Stimulated activated naive CD4-positive, alpha-beta T cell (primary cell): ENCODE measurements around the gene CCT7.
A peak's percentile ranks its signal among the peaks of the same experiment; 100 is the strongest.
"Not testable (repeated sequence)": the region's sequence is repeated elsewhere in the genome, so short reads cannot be mapped to it uniquely, and the experiment has no call there.

Experiments used
- DNase-seq, 6 experiments: peaks; one replicate each; lab custom pipeline; 2025; lab: John Stamatoyannopoulos, UW

Gene CCT7

GRCh38 chr2:73233932-73234832 is at the start of gene CCT7:
Gene CCT7, plus strand, starts transcription at chr2:73234308. Its CDS starts 71 bp downstream, at chr2:73234379.
- DNase-seq = peak; percentile 79 to 94 (median 88)

DNA sequence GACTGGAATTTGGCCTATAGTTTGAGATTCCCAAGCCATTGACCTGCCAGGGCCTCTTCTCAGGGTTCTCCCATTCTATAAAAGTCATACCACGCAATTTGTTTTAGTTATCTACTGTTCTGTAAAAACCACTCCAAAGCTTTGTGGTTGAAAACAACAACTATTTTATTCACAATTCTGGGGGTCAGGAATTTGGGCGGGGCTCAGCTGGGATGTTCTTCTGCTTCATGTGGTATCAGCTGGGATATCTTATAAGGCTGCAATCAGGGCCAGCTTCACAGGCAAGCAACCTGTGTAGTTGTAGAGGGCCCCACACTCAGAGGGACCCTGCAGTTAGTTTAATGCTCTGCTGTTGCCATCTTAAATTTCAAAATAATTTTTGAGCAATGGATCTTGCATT is 48.1 kb upstream of the CCT7 start:
- DNase-seq = no peak

GRCh38 chr2:73187549-73187948 is 46.6 kb upstream of the CCT7 start:
- DNase-seq = no peak

GRCh38 chr2:73197579-73197978 is 36.5 kb upstream of the CCT7 start:
- DNase-seq = no peak

DNA sequence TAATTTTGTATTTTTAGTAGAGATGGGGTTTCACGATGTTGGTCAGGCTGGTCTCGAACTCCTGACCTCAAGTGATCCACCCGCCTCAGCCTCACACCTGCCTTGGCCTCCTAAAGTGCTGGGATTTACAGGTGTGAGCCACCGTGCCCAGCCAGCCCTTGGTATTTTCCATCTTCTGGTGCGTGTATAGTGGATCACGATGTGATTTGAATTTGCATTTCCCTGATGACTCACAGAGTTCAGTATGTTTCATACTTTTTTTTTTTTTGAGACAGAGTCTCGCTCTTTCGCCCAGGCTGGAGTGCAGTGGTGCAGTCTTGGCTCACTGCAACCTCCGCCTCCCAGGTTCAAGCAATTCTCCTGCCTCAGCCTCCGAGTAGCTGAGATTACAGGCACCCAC is 33.8 kb upstream of the CCT7 start:
- DNase-seq = not testable (repeated sequence)

DNA sequence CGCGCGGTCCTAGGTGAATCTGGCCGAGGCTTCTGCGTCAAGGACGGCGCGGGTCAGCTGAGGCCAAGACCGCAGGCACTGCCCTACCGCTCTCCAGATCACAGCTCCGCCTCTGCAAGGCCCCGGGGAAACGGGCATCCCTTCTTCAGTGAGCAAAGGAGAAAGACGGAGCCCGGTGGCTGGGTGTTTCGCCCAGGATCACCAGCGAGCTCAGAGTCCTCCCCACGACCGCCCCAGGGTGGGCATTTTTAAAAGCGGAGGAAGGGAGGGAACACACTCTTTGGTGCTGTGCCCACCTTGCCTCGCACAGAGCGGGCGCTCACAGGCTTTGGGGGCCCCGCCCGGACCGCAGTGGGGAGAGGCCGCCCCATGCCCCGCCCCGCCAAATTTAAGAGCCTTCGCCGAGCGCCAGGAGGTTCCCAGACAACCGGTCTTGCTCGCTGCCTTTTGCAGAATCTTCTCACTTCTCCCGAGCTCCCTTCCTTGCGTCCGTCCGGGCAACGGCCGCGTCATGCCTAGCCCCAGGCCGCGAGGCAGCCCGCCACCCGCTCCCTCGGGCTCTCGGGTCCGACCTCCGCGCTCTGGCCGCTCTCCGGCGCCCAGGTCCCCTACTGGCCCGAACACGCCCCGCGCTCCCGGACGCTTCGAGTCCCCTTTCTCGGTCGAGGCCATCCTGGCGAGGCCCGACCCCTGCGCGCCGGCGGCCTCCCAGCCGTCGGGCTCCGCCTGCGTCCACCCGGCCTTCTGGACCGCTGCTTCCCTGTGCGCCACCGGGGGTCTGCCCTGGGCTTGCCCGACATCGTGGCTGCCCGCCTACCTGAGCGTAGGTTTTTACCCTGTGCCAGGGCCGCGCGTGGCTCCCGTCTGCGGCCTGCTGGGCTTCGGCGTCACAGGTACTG is 31.7 kb upstream of the CCT7 start, which contains the start of gene NOTO:
Gene NOTO (plus strand): TSS at position 419 of the 899 bp plus-strand sequence. CDS start 93 bp downstream, at position 512.
- no peak for DNase-seq

DNA sequence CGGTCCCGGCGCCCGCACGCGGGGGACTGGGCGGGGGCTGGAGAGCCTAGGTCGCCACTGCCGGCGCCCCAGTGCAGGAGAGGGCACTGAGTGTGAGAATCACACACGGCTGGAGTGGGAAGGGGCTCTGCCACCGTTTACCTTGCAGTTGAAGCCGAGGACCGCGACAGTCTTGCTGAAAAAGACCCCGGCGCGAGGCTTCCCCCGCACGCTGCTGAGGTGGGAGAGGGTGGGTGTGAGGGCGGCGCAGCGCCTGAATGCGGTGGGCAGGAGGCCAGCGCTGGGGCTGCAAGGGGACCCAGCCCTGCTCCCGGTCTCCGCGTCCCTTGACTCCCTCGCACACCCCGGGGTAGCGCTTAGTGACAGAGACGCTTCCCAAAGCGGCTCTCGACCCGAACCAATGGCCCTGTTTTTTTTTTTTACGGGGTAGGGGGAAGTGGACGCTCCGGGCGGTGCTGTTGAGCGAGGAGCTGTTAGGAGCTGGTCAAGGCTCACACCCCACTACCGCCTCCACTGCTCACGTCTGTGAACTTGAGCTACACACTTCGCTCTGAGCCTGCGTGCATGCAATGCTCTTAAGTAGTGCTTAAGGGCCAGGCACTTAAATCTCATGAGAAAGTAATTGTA is 30.9 kb upstream of the CCT7 start:
- no peak for DNase-seq

DNA sequence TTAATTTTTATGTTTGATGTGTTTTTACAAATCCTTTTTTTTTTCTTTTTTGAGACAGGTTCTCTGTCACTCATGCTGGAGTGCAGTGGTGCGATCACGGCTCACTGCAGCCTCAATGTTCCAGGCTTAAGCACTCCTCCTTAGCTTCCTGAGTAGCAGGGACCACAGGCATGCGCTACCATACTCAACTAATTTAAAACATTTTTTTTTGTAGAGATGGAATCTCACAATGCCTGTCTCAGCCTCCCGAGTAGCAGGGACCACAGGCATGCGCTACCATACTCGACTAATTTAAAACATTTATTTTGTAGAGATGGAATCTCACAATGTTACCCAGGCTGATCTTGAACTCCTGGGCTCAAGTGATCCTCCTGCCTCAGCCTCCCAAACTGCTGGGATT is 28.5 kb upstream of the CCT7 start:
- DNase-seq = no peak

DNA sequence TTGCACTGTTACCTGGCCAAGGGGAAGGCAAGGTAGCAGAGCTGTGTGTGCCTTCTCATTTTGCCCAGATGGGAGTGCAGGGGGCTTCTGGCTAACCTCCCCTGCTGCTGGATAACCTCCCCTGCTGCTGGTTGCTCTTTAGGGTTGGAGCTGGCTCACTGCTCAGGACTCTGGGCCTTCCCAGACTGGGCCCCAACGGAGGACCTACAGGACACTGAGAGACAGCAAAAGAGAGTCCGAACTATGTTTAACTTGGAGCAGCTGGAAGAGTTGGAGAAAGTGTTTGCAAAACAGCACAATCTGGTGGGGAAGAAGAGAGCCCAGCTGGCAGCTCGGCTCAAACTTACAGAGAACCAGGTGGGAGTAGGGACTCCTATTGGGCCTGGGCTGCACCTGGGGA is 25.9 kb upstream of the CCT7 start:
- DNase-seq = no peak

DNA sequence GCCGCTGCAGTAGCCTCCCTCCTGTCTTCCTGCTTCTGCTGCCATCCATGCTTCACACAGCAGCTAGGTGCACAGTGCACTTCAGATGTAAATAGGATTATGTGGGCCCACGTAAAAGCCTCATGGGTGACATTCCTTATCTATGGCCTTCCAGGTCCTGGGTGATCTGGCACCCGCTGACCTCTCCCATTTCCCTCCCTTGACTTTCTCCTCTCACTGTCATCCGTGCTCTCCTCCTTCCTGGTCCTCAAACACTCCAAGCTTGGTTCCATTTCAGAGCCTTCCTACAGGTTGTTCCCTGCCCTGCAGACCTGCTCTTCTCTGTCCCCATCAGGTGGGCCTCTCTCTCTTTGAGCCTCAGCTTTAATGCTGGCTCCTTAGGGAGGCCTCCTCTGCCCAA is 24.1 kb upstream of the CCT7 start:
- DNase-seq = no peak

- no peak for DNase-seq
Observed at GRCh38 chr2:73210696-73211095, 23.4 kb upstream of the CCT7 start.

DNA sequence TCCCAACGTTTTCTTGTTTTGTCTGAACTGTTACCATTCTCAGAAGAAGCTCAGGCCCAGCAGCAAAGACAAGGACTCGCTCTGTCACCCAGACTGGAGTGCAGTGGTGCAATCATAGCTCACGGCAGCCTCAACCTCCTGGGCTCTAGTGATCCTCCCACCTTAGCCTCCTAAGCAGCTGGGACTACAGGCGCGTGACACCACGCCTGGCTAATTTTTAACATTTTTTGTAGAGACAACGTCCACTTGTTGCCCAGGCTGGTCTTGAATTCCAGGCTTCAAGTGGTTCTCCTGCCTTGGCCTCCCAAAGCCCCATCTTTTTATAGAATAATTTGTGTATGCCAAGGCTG is 22.0 kb upstream of the CCT7 start:
- no peak for DNase-seq

DNA sequence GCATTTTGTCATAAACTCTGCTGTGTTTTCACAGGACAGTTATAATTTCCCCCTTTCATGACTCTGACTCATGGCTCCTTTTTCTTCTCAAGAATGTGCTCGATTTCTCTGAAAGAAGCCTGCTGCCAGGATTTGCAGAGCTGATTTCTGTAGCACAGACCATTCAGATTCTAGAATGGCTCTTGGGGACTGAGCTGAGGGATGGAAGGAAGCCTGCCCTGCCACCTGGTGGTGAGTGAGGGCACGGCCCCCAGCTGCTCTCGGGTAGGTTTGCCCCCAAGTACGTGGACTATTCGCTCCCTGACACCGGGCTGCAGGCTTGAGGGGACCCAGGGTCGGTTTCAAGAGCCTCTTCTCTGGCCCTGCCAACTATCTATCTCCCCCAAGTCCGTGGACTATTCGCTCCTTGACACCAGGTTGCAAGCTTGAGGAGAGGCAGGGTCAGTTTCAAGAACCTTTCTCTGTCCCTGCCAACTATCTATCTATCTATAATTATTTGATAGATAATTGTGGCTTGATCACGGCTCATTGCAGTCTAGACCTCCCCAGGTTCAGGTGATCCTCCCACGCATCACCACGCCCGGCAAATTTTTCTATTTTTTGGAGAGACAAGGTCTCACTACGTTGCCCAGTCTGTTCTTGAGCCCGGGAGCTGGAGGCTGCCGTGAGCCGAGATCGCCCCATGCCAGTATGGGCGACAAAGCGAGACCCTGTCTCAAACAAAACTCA is 21.5 kb upstream of the CCT7 start:
- DNase-seq = peak; percentile 37 to 79 (median 50)

GRCh38 chr2:73214120-73215035 is 19.7 kb upstream of the CCT7 start, which contains the start of gene SMYD5:
Gene SMYD5, plus strand, starts transcription at chr2:73214245. Its CDS starts 22 bp downstream, at chr2:73214267.
- peak; percentile 84 to 93 (median 86) for DNase-seq

DNA sequence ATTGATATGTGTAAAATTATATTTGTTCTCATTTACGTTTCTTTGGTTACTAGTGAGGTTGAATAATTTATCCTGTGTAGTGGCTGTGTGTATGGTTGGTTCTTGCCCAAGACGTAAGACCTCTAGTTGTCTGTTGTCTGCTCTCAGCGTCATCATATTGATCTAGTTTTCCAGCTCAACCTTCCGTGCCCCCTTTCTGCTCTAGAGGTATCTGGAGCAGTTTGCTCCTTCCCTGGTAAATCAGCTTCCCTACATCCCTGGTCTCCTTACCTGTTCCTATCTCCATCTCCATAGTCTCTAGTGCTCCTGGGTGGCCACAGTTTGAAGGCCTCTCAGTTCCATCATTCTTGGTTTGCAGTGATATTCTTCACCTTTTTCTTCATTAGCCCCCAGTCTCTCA is 18.9 kb upstream of the CCT7 start:
- DNase-seq = no peak

- no peak for DNase-seq
Observed at GRCh38 chr2:73217160-73217559, 16.9 kb upstream of the CCT7 start.

- DNase-seq = no peak
Observed at GRCh38 chr2:73217826-73218225, 16.3 kb upstream of the CCT7 start.

- no peak for DNase-seq
Observed at GRCh38 chr2:73218298-73218697, 15.8 kb upstream of the CCT7 start.

- DNase-seq = no peak
Observed at GRCh38 chr2:73223821-73224220, 10.3 kb upstream of the CCT7 start.
